ENCODE measurements around the gene SEC24B. TPM values are rescaled to one million over a fixed set of nuclear protein-coding genes. Genes with fewer than 3 reads are reported as not detected.

Gene SEC24B
- total and polyA plus RNA-seq, 4 donors: 8.0 to 34.8 (median 18.4) TPM

GRCh38 chr4:109559625-109559982 lies 126.0 kb downstream of the SEC24B start:
- peaks cover 0 to 17% (median 1%) of the 10 kb centered on the region in 5 donors for H3K4me1 ChIP-seq (ENCODE audit: control insufficient read depth in 5 of 5, insufficient read depth in 5 of 5, low read length in 5 of 5)
- H3K27me3 ChIP-seq (ENCODE audit: control insufficient read depth in 3 of 3, insufficient read depth in 3 of 3, low read length in 2 of 3): peaks cover 0 to 11% (median 0%) of the 10 kb centered on the region in 3 donors
- DNase-seq: peak in 2 of 3 donors; percentile 18 to 20
- H3K36me3 ChIP-seq (ENCODE audit: control insufficient read depth in 4 of 4, insufficient read depth in 4 of 4, low read length in 4 of 4): no peaks in the 10 kb centered on the region
- peak overlapping the region; percentile 52 to 91 for H3K27ac ChIP-seq (ENCODE audit: low read depth in 1 of 2, low read length in 1 of 2)
- H3K4me3 ChIP-seq: peak overlapping the region; percentile 47
- WGBS, 2 donors: 5 to 7% methylated on average over 27 of the region's 27 CpGs
- no peaks in the 10 kb centered on the region for H3K9me3 ChIP-seq (ENCODE audit: control insufficient read depth in 4 of 4, insufficient read depth in 3 of 4, low read length in 3 of 4)
- ATAC-seq (ENCODE audit: insufficient read depth, low FRiP score): no peak
- no peak overlapping the region for H3K9ac ChIP-seq (ENCODE audit: insufficient read depth in 1 of 2, low read length in 2 of 2)
- TF ChIP-seq CTCF (IDR thresholded peaks at IDR 0.05; ENCODE audit: control extremely low read depth, extremely low read depth): no peak

DNA sequence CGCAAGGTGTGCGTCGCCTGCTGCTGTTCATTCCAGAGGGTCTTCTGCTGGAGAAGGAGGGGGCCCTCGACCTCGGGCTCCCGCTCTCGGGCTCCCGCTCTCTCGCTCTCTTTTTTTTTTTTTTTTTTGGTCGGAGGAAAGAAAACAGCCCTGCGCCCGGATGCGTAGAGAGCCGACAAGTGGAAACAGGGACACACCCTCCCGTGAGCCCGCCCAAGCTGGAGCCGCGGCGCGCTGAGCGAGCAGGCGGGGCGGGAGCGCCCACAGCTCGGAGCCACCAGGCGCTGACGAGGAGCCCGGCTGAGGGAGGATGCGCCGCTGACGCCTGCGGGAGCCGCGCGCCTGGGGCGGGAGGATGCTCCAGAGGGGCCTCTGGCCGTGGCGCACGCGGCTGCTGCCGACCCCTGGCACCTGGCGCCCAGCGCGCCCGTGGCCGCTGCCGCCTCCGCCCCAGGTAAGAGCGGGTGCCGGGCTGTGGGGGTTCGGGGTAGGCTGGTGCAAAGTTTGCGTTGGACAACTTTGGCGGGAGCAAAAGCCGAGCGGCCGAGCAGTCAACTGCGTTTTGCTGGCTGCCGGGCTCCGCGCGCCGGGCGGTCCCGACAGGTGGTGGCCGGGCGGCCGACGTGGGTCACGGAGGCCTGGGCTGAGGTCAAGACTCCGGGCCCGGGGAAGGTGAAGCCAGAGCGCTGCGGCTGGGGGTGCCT lies 126.5 kb downstream of the SEC24B start, which contains the start of gene MCUB:
TSS of gene MCUB (plus strand) at position 264 of the 704 bp plus-strand sequence. CDS start at position 356, 92 bp downstream.
- Histone ChIP-seq H3K9me3 (ENCODE audit: control insufficient read depth in 4 of 4, insufficient read depth in 3 of 4, low read length in 3 of 4) (no peaks in the 10 kb centered on the region), H3K36me3 (ENCODE audit: control insufficient read depth in 4 of 4, insufficient read depth in 4 of 4, low read length in 4 of 4) (no peaks in the 10 kb centered on the region), H3K27ac (ENCODE audit: low read depth in 1 of 2, low read length in 1 of 2) (peak within 1 kb of the TSS; percentile 79 to 92), H3K4me3 (peak within 1 kb of the TSS; percentile 80), H3K4me1 (ENCODE audit: control insufficient read depth in 5 of 5, insufficient read depth in 5 of 5, low read length in 5 of 5) (peaks cover 0 to 17% (median 1%) of the 10 kb centered on the region in 5 donors), H3K27me3 (ENCODE audit: control insufficient read depth in 3 of 3, insufficient read depth in 3 of 3, low read length in 2 of 3) (peaks cover 0 to 12% (median 0%) of the 10 kb centered on the region in 3 donors), H3K9ac (ENCODE audit: insufficient read depth in 1 of 2, low read length in 2 of 2) (peak within 1 kb of the TSS in 1 of 2 donors; percentile 61)
- no peak for TF ChIP-seq CTCF (IDR thresholded peaks at IDR 0.05; ENCODE audit: control extremely low read depth, extremely low read depth)
- WGBS, 2 donors: 0 to 1% methylated on average over 63 to 73 of the region's 73 CpGs
- ATAC-seq (ENCODE audit: insufficient read depth, low FRiP score) (peak; percentile 94), DNase-seq (peak; percentile 73 to 84 (median 80))

DNA sequence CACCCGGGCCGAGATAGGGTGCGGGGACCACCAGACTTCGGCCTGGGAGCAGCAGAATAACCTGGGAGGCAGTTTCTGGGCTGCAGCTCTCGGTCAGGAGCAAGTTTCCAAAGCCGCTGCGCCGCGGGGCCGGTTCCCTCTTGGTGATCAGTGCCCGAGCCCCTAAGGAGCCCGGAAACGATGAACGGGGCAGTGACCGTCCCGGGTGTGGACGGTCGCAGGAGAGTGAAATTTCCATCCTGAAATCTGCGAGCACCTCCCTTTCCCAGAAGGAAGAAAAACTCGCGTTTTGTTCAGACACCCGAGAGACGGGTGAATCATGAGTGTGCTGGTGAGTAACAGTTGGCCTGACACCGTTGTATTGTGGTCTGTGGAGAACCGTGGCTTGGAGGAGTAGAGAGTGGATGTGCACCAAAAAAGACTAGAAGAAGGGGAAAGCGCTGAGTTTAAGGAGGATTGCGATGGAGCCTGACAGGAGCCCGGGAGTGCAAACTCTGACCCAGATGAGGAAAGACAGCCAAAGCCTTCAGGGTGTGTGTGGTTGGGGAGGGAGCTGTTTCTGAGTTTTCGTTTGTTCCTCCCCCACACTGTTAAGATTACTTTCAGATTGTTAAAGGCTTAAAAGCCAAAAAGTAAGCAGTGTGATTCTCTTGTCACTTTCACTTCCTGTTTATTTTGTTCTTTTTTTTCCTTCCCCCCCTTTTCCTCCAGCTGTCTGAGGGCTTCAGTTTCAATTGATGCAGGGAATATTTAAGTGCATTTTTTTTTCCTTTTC lies 127.3 kb downstream of the SEC24B start:
- Histone ChIP-seq H3K9me3 (ENCODE audit: control insufficient read depth in 4 of 4, insufficient read depth in 3 of 4, low read length in 3 of 4) (no peaks in the 10 kb centered on the region), H3K9ac (ENCODE audit: insufficient read depth in 1 of 2, low read length in 2 of 2) (peak overlapping the region in 1 of 2 donors; percentile 61), H3K27me3 (ENCODE audit: control insufficient read depth in 3 of 3, insufficient read depth in 3 of 3, low read length in 2 of 3) (peaks cover 0 to 15% (median 0%) of the 10 kb centered on the region in 3 donors), H3K36me3 (ENCODE audit: control insufficient read depth in 4 of 4, insufficient read depth in 4 of 4, low read length in 4 of 4) (no peaks in the 10 kb centered on the region), H3K27ac (ENCODE audit: low read depth in 1 of 2, low read length in 1 of 2) (peak overlapping the region; percentile 79 to 92), H3K4me1 (ENCODE audit: control insufficient read depth in 5 of 5, insufficient read depth in 5 of 5, low read length in 5 of 5) (peaks cover 0 to 17% (median 1%) of the 10 kb centered on the region in 5 donors), H3K4me3 (peak overlapping the region; percentile 80)
- no peak for TF ChIP-seq CTCF (IDR thresholded peaks at IDR 0.05; ENCODE audit: control extremely low read depth, extremely low read depth)
- 0% methylated on average over 29 of the region's 29 CpGs for WGBS, 2 donors
- DNase-seq (peak; percentile 37 to 73 (median 66)), ATAC-seq (ENCODE audit: insufficient read depth, low FRiP score) (peak; percentile 72)
